Measurements from ENCODE around the gene MTUS2. TPM values are rescaled to one million over a fixed set of nuclear protein-coding genes. Genes with fewer than 3 reads are reported as not detected.
"Not testable (repeated sequence)": the region's sequence is repeated elsewhere in the genome, so short reads cannot be mapped to it uniquely, and the experiment has no call there.

Gene MTUS2
- total RNA-seq, 1 donor from 2014 or later, result 0.08 TPM

DNA sequence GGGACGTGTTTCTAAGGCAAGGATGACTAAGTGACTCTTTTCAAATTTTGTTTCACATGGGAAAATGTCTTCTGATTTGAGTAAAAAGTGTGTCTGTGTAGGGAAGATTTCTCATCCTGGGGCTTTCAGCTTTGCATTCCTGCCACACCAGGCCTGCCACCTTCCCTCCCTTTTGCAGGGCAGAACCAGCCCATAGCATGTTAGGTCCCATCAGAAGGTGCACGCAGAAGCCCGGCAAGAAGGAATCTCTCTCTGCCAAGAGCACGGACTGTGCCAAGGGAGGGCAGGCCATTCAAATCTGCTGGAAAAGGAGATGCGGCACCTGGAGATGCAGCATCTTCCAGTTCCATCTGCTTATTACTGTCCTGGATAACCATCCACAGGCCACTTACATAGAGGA, 563.3 kb downstream of the MTUS2 start:
- no peak for DNase-seq (ENCODE audit: low read depth)

DNA sequence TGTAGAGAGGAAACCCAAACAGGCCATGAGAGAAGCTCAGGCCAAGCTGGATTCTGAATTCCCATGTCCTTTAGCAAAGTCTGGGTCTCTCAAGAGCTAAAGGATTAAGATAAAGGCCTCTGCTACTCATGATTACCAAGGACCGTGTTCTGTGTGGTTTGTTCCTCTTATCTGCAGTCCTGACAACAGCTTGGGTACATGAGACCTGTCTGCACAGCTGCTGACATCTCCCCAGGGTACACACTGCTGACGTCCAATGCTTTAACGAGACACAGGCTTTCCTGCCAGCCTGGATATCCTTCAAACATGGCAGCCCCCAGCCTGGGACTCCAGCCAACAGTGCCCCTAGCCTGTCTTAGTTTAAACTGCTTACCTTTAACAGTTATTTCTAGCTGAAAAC, 564.3 kb downstream of the MTUS2 start:
- no peak for DNase-seq (ENCODE audit: low read depth)

DNA sequence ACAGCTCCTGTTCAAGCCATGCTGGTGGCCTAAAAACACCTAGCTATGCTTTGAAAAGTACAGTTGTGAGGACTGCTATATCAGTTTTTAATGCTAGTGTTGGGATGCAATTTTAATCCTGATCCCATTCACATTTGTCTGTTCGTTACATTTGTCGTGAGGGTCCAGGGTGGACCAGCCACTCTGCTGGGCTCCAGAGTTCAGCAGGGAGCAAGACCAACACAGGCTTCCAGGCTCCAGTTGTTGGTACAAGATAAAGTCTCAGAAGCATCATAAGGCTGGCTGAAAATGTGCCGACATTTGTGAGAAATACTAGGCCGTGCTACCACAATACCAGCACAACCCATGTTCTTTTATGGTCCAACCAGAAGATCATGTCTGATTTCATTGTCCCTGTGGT, 564.7 kb downstream of the MTUS2 start:
- no peak for DNase-seq (ENCODE audit: low read depth)

DNA sequence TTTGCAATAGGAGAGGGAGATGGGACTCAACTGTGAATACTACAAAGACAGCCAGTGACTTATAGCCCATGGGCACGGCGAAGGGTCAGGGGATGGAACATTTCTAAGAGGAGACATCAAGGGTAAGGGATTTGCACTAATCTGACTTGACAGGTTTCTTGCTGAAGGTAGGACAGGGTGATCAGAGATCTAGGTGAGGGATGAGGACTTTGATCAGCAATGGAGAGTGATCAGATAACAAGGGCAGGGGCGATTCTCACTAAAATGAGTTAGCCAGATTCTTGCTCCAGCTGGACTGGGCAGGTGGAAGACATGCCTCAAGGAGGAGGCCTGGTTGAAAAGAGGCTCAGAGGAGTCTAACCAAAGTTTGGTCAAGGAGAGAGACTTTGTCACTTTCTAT, 566.1 kb downstream of the MTUS2 start:
- DNase-seq (ENCODE audit: low read depth), result no peak

DNA sequence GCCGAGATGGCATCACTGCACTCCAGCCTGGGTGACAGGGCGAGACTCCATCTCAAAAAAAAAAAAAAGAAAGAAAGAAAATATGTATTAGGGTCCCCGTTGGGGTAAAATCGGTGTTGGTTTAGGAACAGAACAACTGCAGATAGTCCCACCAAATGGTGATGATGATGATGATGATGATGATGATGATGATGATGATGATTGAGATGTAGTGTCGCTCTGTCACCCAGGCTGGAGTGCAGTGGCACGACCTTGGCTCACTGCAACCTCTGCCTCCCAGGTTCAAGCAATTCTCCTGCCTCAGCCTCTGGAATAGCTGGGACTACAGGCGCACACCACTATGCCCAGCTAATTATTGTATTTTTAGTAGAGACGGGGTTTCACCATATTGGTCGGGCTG, 570.5 kb downstream of the MTUS2 start:
- DNase-seq (ENCODE audit: low read depth), result not testable (repeated sequence)

DNA sequence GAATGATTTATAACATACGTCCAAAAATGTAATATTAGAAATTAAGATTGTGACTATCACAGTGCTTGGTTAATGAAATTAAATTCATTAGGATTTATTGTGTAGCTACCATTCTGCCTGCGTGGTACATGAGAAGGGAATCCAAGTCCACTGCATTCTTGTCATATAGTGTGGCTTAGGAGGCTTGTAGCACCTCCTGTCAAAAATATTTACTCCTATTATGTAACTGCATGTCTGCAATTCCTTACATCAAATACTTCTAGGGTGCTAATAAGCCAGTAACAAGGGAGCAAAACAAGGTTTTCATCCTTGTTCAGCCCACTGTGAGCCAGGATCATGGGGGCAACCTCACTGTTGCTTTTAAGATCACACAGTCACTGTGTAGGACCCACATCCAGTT, 576.3 kb downstream of the MTUS2 start:
- no peak for DNase-seq (ENCODE audit: low read depth)

DNA sequence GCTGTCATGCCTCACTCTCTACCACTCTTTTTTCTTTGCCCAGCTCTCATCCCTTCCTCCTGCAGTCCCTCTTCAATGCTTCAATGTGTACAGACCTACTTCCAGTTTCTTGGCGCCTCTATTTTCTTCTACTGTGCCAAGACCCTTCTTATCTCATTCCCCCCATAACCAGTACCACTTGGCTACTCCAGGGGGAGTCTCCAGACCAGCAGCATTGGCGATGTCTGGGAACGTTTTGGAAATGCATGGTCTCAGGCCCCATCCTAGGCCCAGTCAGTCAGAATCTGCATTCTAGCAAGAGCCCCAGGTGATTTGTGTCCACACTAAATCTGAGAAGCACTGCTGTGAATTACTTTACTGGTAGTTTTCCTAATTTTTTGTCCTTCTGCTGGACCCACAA, 577.1 kb downstream of the MTUS2 start:
- no peak for DNase-seq (ENCODE audit: low read depth)

DNA sequence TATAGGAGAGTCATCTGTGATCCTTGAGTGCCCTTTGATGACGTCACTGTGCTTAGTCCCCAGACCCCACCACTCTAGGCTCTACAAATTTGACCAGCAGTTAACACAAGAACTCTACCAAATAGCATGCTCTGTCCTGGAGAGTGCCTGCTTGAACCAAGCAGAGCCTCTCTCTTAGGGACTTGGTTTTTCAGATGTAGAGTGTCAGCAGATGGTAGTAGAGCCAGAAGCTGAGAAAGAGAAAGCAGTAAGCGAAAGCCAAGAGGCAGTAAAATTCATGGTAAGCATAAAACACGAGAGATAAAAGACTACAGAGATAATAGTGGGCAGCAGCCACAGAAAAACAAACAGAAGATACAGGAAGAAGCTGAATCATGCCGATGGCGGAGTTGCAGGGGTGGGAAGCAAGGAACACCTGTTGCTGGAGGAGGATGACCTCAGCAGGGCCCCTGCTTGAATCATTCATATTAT, 582.1 kb downstream of the MTUS2 start:
- DNase-seq (ENCODE audit: low read depth), result peak; percentile 82

DNA sequence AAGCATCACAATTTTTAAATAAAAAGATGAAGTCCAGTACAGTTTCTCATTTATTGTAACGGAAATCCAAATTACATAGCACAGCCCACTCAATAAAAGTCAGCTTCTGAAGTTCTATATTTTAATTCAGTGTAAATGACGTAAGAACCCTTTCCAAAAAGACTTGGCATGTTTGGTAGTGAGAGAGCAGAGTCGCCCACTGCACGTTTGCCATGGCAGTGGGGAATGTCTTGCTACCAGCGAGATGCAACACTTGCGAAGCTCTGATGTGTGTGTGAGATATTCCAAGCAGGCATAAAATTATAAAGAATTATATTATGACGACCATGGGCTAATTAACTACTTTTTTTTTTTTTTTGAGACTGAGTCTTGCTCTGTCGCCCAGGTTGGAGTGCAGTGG, 585.3 kb downstream of the MTUS2 start:
- DNase-seq (ENCODE audit: low read depth), result no peak

DNA sequence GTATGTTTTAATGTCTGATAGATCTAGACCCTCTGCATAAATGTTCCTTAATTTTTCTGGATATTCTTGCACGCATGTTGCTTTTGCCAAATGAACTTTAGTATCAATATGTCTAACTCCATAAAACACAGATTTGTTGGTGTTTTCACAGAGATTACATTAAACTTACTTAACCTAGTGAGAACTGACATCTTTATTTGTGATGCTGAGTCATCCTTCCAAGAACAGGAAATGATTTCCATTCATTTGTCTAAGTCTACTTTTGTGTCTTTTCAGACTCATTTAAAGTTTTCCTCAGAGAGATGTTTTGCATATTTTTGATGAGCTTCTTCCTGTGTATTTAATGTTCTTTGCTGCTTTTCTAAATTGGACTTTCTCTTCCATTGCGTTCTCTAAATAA, 591.3 kb downstream of the MTUS2 start:
- DNase-seq (ENCODE audit: low read depth), result no peak

DNA sequence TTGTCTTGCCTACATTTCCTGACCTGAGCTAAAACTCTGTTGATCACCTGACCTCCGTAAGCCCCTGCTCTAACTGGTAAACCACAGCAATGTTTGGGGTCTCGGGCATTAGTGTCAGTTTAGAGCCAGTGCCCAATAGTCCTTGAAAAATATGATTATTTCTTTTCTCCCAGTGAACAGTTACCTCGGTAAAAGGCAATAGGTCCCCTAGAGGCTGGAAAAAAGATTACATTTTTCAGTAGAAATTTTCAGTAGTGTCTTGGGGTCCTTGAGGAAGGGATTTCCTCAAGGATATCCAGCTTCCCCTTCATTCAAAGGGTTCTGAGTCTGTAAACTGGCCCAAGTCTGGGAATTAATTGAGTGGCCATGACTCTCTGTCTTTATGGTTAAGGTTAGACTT, 597.9 kb downstream of the MTUS2 start:
- no peak for DNase-seq (ENCODE audit: low read depth)

DNA sequence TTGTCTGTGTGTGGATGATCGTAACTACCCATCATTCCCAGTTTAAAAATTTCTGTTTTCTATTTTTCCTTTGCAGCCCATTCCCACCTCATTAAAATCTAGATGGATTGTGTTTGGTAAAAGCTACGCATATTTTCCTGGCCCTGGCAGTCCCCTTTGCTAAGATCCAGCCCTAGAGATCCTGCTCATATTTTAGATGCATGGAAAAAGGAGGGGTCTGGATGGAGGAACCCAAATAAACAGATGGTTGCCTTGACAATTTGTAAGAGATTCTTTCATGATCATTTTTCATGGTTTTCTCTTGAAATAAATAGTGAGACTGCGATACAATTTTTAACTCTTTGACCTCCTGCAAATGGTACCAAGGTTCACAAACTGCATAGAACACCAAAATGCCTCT, 601.0 kb downstream of the MTUS2 start:
- DNase-seq (ENCODE audit: low read depth), result no peak

DNA sequence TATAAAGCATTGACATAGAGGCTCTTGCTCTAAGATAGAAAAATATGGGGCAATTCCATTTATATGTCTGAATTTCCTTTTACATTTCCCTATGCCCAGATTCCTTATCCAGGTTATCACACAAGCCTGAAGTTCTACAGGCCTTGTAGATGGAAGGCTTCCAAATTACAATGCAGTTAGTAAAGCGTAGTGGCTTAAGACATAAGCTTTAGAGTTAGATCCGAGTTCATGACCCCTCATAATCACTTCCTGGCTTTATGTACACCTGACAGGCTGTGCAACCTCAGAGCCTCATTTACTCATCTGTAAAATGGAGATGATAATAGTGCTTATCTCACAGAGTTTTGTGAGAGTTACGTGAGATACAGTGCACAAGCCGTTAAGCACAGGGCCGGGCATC, 601.9 kb downstream of the MTUS2 start:
- DNase-seq (ENCODE audit: low read depth), result no peak

DNA sequence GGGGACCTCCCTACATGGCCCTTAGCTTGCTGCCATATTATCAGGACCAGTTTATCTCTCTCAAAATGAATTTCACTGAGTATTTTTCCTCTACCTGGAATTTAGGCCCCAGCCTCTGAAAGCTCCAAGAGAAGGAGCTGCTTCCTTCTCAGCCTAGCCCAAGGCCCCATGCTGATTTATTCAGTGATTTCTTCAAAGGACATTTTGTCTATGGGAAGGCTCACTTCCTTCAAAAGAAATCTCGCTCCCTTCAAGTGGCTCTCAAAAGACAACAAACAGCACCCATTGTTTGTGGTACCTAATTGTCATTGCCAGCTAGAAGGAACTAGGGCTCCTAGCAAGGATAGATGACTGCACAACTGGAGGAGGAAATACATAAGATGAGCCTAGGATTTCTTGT, 602.9 kb downstream of the MTUS2 start:
- DNase-seq (ENCODE audit: low read depth), result no peak

DNA sequence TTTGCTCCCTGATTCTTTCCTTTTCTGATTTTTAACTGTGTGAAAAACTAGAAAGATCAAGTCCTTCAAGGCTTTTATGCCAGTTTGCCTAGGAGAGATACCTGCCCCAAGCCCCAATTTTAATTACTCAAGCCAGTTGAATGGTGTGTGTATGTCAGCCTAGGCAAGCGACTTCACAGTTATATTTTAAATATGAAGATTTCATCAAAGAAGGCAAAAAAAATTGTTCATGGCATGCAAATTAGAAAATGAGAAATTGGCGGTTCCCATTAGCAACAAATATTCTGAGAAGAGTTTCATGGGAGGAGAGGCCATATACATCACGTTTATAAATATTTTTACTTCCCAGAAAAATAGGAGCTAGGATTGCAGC, 607.8 kb downstream of the MTUS2 start:
- no peak for DNase-seq (ENCODE audit: low read depth)

DNA sequence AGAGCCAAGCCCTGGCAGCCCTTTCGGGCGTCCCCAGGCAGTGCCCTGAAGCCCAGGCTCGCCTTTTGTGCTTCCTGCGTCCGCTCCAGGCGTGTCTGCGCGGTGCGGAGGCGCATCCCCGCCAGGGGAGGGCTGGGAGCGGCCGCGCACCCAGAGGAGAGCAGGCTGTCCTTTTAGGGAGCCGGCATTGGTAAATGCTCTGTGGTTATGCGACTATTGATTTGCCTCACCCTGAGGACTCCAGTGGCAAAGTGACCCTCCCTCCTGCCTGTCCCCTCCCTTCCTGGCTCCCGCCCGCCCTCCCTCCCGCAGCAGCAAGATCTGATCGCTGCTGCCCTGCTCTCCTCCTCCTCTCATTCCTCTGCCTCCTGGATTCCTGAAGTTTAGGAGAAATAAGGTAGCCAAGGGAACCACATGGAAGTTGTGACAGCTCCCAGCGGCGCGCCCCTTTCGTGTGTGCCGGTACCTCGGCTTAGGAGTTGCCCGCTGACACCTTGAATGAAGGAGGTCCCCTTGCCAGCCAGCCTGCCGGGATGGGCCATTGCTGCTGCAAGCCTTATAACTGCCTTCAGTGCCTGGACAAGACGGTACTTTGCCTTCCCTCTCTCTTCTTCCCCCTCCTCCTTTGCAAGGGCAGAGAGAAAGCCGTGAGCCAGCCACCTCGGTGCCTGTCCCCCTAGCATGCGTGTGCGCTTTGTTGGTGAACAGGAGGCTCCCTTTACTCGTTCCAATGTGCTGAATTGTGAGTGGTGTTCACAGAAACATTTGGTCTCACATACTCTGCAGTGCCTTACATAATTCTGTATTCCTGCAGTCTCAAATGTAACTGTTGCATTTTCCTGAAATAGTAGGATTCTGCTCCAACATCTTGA, 608.4 kb downstream of the MTUS2 start:
- DNase-seq (ENCODE audit: low read depth), result peak; percentile 42

DNA sequence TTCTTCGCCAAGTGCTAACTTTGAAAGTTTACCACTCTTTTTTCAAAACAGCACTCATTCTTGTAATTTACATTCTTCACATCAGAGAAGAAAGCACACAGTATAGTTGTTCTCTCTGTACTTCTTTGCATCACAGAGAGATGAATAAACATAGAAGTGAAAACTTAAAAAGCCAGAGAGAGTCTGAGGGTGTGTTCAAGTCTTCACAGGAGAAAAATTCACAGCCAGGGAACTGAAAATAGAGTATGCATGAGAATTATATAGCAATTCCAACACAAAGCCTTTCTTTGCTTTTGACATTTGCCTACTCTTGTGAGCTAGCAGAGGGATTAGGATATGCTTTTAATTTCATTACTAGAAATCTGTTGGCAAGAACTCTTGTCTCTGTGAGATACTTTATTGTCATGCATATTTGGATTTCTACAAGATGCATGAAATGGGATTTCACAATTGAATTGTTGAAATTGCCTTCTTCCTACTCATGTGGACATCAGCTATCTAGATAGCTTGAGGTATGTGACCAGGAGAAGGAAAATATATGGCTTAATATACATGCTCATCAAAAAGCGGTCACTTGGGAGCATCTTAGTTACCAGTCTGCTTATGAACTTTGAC, 609.3 kb downstream of the MTUS2 start:
- no peak for DNase-seq (ENCODE audit: low read depth)

DNA sequence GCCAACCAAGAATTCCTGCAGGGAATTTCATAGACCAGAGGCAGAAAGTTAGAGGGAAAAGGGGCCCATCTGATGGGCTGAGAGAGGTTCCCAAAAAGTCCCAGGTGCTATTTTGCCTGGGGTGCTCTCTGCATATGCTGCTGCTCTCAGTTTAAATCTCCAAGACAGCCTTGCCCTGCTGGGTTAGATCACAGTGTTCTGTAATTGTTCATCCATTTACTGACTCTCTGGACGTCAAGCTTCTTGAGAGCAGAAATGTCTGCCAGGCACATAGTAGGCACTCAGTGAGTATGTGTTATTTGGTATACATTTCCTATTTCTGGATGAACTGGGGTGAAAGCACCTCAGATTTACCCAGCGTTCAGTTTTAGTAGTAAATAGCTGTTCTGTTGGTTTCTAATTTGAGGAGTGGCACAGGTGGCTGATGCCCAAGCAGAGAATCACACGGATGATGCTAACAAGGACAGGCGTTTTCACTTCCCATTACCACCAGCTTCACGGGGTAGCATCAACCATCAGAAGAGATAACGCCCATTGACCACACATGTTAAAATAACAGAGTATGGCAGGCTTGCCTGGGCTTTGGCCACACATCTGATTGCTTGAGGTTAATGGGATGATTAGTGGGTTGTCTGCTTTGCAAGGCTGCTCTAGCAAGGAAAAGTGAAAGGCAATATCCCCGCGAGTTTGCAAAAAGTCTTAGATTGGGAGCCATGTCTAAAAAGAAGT, 614.2 kb downstream of the MTUS2 start:
- DNase-seq (ENCODE audit: low read depth), result peak; percentile 71

DNA sequence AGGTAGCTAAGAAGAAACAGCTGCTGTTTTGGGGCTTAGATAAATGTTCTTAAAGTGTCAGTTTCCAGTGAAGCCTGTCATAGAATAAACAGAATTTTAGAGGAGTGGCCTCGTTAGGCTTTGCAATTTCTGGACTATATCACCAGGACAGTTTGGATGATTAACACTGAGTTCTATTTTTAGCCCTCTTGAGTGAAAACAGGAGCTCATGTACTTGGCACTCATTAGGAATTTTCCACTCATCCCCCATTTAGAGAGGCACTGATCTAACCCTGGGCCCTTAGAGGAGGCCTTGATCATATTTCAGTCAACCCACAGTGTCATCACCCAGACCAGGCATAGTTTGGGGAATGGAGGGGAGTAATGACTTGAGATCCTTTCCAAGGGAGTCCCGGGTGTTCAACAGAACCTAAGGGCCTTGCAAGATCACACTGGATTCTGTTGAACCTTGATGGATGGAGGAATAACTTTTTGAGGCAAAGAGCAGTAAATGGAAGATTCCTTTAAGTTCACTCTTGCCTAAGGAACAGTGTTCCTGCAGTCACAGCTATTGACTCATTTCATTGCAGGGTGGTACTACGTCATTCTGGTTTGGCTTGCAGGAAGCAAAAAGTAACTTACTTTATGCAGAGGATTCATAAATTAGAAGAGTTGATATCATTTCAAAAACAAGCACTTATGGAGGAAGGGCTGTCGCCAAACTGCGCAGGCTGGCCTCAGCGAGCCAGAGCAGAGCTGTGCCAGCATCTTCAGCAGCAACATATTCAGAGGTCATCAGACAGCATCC, 615.2 kb downstream of the MTUS2 start:
- DNase-seq (ENCODE audit: low read depth), result peak; percentile 95

DNA sequence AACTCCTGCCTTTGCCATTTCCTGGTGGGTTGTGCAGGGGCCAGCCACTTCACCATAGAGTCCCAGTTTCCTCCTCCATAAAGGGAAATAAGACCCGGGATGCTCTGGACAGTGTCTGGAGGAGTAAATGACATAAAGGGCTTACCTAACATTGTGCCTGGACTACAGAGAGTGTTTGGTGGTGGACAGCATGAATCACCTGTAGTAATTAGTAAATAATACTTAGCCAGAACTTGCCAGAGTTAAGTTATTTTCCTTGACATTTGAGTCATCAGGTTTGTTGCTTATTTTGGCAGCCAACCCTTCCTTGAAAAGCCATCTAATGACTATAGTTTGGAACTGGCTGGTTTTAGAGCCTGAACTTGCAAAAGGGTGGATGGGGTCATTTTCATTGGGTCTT, 616.2 kb downstream of the MTUS2 start:
- DNase-seq (ENCODE audit: low read depth), result no peak

DNA sequence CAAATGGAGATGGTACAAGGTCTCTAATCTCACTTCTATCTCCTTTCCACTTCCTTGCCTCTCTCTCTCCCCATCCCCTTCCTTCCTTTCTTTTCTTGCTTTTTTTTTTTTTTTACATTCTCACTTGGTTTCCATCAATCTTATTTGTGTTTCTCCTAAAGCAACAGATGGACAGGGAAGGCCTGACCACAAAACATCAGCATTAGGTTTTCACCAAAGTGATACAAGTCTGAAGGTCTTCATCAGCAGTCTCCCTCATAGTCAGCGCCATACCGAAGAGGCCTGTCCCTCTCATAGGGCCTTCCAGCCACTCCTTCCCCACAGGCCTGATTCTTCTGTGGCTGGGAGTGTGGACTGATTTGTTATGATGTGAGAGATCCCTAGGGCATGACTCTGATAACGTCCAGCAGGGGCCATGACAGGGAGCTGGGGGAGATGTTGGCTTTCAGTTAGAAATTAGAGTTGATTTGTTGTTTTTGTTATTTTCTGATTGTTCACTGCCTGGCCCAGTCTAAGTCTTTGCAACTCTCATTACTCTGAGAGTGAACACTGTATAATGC, 616.7 kb downstream of the MTUS2 start:
- no peak for DNase-seq (ENCODE audit: low read depth)
